GM21381 (cell line): ENCODE data around the gene LGALS9C.
"Not testable (repeated sequence)": the region's sequence is repeated elsewhere in the genome, so short reads cannot be mapped to it uniquely, and the experiment has no call there.

ENCODE experiments used
- ATAC-seq: cut with Tn5 transposase; IDR thresholded peaks from one replicate; pipeline ENCODE4 v1.9.1; 2021; ENCODE audit warnings: mild to moderate bottlenecking, moderate library complexity; ENCODE audit not compliant: unreplicated experiment

The LGALS9C gene

GRCh38 chr17:18476508-18477308 is at the start of gene LGALS9C:
Gene LGALS9C (plus strand): TSS chr17:18476789. CDS start chr17:18476855, 66 bp downstream.
- peak; percentile 87 for ATAC-seq

- not testable (repeated sequence) for ATAC-seq
Measured at GRCh38 chr17:18432206-18432605, 44.4 kb upstream of the LGALS9C start.

GRCh38 chr17:18439465-18439870 is 37.1 kb upstream of the LGALS9C start:
- not testable (repeated sequence) for ATAC-seq

- not testable (repeated sequence) for ATAC-seq
Measured at GRCh38 chr17:18442093-18442492, 34.5 kb upstream of the LGALS9C start.

GRCh38 chr17:18442532-18442931 is 34.1 kb upstream of the LGALS9C start:
- not testable (repeated sequence) for ATAC-seq

- not testable (repeated sequence) for ATAC-seq
Measured at GRCh38 chr17:18447476-18448205, 28.9 kb upstream of the LGALS9C start.

- ATAC-seq, result not testable (repeated sequence)
Measured at GRCh38 chr17:18448311-18448710, 28.3 kb upstream of the LGALS9C start.

- ATAC-seq, result not testable (repeated sequence)
Measured at GRCh38 chr17:18449833-18450232, 26.8 kb upstream of the LGALS9C start.

- ATAC-seq, result not testable (repeated sequence)
Measured at GRCh38 chr17:18450998-18451397, 25.6 kb upstream of the LGALS9C start.

- ATAC-seq, result not testable (repeated sequence)
Measured at GRCh38 chr17:18451969-18452368, 24.6 kb upstream of the LGALS9C start.

GRCh38 chr17:18459035-18459434 is 17.6 kb upstream of the LGALS9C start:
- ATAC-seq, result not testable (repeated sequence)

GRCh38 chr17:18463831-18464502 is 12.6 kb upstream of the LGALS9C start:
- ATAC-seq, result not testable (repeated sequence)

GRCh38 chr17:18466250-18466983 is 10.2 kb upstream of the LGALS9C start:
- ATAC-seq, result not testable (repeated sequence)

- not testable (repeated sequence) for ATAC-seq
Measured at GRCh38 chr17:18467001-18467400, 9.6 kb upstream of the LGALS9C start.

GRCh38 chr17:18468472-18469171 is 8.0 kb upstream of the LGALS9C start:
- not testable (repeated sequence) for ATAC-seq

GRCh38 chr17:18469837-18470236 is 6.8 kb upstream of the LGALS9C start:
- not testable (repeated sequence) for ATAC-seq

GRCh38 chr17:18470345-18470930 is 6.2 kb upstream of the LGALS9C start:
- not testable (repeated sequence) for ATAC-seq

GRCh38 chr17:18473967-18474366 is 2.6 kb upstream of the LGALS9C start:
- not testable (repeated sequence) for ATAC-seq

GRCh38 chr17:18474754-18475153 is 1.8 kb upstream of the LGALS9C start:
- ATAC-seq, result not testable (repeated sequence)
